Neuronal stem cell (in vitro differentiated cells): Measurements from ENCODE around the gene GZMA.
"Not testable (repeated sequence)": the region's sequence is repeated elsewhere in the genome, so short reads cannot be mapped to it uniquely, and the experiment has no call there.

Source experiments
- DNase-seq: peaks from one replicate; pipeline ENCODE4 v3.0.0-alpha.2; 2013; ENCODE audit warnings: low spot score
- H2AFZ ChIP-seq: one replicate; pipeline ENCODE4 v1.6.1; 2013; ENCODE audit warnings: mild to moderate bottlenecking, low read length, inconsistent platforms
- H2AK5ac ChIP-seq: 2 replicates; pipeline ENCODE4 v1.6.1; 2013; ENCODE audit warnings: low read depth, mild to moderate bottlenecking, inconsistent platforms, low read length, moderate library complexity, mixed read lengths
- H2BK120ac ChIP-seq: 2 replicates; pipeline ENCODE4 v1.6.1; 2013; ENCODE audit warnings: low read depth, mild to moderate bottlenecking, inconsistent platforms, low read length, moderate library complexity, mixed read lengths
- H2BK12ac ChIP-seq: one replicate; pipeline ENCODE4 v1.6.1; 2013; ENCODE audit warnings: low read length, inconsistent platforms
- H2BK15ac ChIP-seq: 2 replicates; pipeline ENCODE4 v1.6.1; 2013; ENCODE audit warnings: mild to moderate bottlenecking, low read length, inconsistent platforms, mixed read lengths
- H2BK5ac ChIP-seq: one replicate; pipeline ENCODE4 v1.6.1; 2013; ENCODE audit warnings: inconsistent platforms, mild to moderate bottlenecking, low read length, moderate library complexity
- H3K14ac ChIP-seq: one replicate; pipeline ENCODE4 v1.6.1; 2013; ENCODE audit warnings: low read length, inconsistent platforms
- H3K18ac ChIP-seq: 2 replicates; pipeline ENCODE4 v1.6.1; 2013; ENCODE audit warnings: low read length, inconsistent platforms
- H3K23ac ChIP-seq: 2 replicates; pipeline ENCODE4 v1.6.1; 2013; ENCODE audit warnings: low read depth, mild to moderate bottlenecking, mixed read lengths, low read length, inconsistent platforms; ENCODE audit not compliant: poor library complexity
- H3K27ac ChIP-seq: replicated peaks from 3 replicates; pipeline ENCODE4 v1.5.1; 2013; ENCODE audit warnings: low read length, inconsistent platforms
- H3K27me3 ChIP-seq, 3 experiments: 2 replicates each; pipeline ENCODE4 v1.6.1; 2013; ENCODE audit warnings: low read length in 3 of 3, mild to moderate bottlenecking in 2 of 3, inconsistent platforms in 1 of 3, low read depth in 1 of 3, mixed read lengths in 1 of 3, moderate library complexity in 1 of 3; ENCODE audit not compliant: control insufficient read depth in 3 of 3, insufficient read depth in 3 of 3
- H3K36me3 ChIP-seq, 2 donors: replicated peaks in 1 of 2; 2 replicates each; pipeline ENCODE4 v1.6.1; 2013; ENCODE audit warnings: low read length in 2 of 2; ENCODE audit not compliant: control insufficient read depth in 2 of 2, insufficient read depth in 2 of 2
- H3K4ac ChIP-seq: 2 replicates; pipeline ENCODE4 v1.6.1; 2013; ENCODE audit warnings: inconsistent platforms, mild to moderate bottlenecking, low read length, moderate library complexity
- H3K4me1 ChIP-seq, 2 donors: 1 replicate in 1 of 2; 2 replicates in 1 of 2; pipeline ENCODE4 v1.6.1; 2013; ENCODE audit warnings: low read length in 2 of 2, low read depth in 1 of 2; ENCODE audit not compliant: control insufficient read depth in 2 of 2, insufficient read depth in 1 of 2
- H3K4me2 ChIP-seq: one replicate; pipeline ENCODE4 v1.6.1; 2013; ENCODE audit warnings: mild to moderate bottlenecking, low read length, inconsistent platforms; ENCODE audit not compliant: insufficient read depth, poor library complexity, severe bottlenecking
- H3K4me3 ChIP-seq, 2 donors: 2 replicates each; pipeline ENCODE4 v1.5.1; 2013; ENCODE audit warnings: low read length in 2 of 2, mild to moderate bottlenecking in 2 of 2, inconsistent platforms in 1 of 2, moderate library complexity in 1 of 2
- H3K79me1 ChIP-seq: one replicate; pipeline ENCODE4 v1.6.1; 2013; ENCODE audit warnings: low read depth, mild to moderate bottlenecking, inconsistent platforms, low read length, moderate library complexity
- H3K9ac ChIP-seq: one replicate; pipeline ENCODE4 v1.6.1; 2013; ENCODE audit warnings: mild to moderate bottlenecking, low read depth, low read length, inconsistent platforms; ENCODE audit not compliant: poor library complexity
- H3K9me3 ChIP-seq, 2 donors: replicated peaks in 1 of 2; 2 replicates each; pipeline versions ENCODE3 to v1.6.1; 2013; ENCODE audit warnings: low read length in 2 of 2, mild to moderate bottlenecking in 2 of 2, inconsistent platforms in 1 of 2, low read depth in 1 of 2, mixed read lengths in 1 of 2, moderate library complexity in 1 of 2; ENCODE audit not compliant: control insufficient read depth in 2 of 2, insufficient read depth in 1 of 2
- H4K8ac ChIP-seq: one replicate; pipeline ENCODE4 v1.6.1; 2013; ENCODE audit warnings: low read depth, mild to moderate bottlenecking, inconsistent platforms, low read length, moderate library complexity
- H4K91ac ChIP-seq: one replicate; pipeline ENCODE4 v1.6.1; 2013; ENCODE audit warnings: low read length, low read depth, mild to moderate bottlenecking, inconsistent platforms; ENCODE audit not compliant: poor library complexity
- WGBS, 2 donors: extraction: QIAGEN DNeasy Blood & Tissue Kit; methylation state at CpG; one replicate each; pipeline ENCODE4 v1.1.7; 2013; ENCODE audit warnings: missing lambda C conversion rate in 2 of 2, mixed read lengths in 1 of 2; ENCODE audit not compliant: insufficient read length in 2 of 2, insufficient replicate concordance in 1 of 2; ENCODE audit errors: extremely low coverage in 2 of 2; 5-methylcytosine and 5-hydroxymethylcytosine counted together

GZMA gene

GRCh38 chr5:55089301-55089700, 13.1 kb upstream of the GZMA start:
- not testable (repeated sequence) for H3K79me1 ChIP-seq, H2AK5ac ChIP-seq, H3K23ac ChIP-seq, H3K4ac ChIP-seq, H4K8ac ChIP-seq, H3K36me3 ChIP-seq, H3K4me1 ChIP-seq, H3K14ac ChIP-seq, H3K4me3 ChIP-seq, H2AFZ ChIP-seq, H4K91ac ChIP-seq, H3K27me3 ChIP-seq, H3K9ac ChIP-seq, DNase-seq, H2BK5ac ChIP-seq, H3K18ac ChIP-seq, H3K9me3 ChIP-seq, H2BK15ac ChIP-seq, H2BK120ac ChIP-seq, H3K4me2 ChIP-seq, H3K27ac ChIP-seq, H2BK12ac ChIP-seq
- no CpG with 5 or more reads among the region's 2 CpGs for WGBS, 2 donors

- not testable (repeated sequence) for H2BK12ac ChIP-seq, H2BK5ac ChIP-seq, H3K79me1 ChIP-seq, H2AK5ac ChIP-seq, H3K27me3 ChIP-seq, H4K8ac ChIP-seq, H3K4me1 ChIP-seq, H3K4ac ChIP-seq, H3K9ac ChIP-seq, H3K18ac ChIP-seq, DNase-seq, H3K36me3 ChIP-seq, H2BK120ac ChIP-seq, H4K91ac ChIP-seq, H3K14ac ChIP-seq, H2AFZ ChIP-seq, H3K4me2 ChIP-seq, H3K9me3 ChIP-seq, H2BK15ac ChIP-seq, H3K23ac ChIP-seq, H3K27ac ChIP-seq, H3K4me3 ChIP-seq
- WGBS, 2 donors, result no CpG with 5 or more reads among the region's 6 CpGs
Measured at GRCh38 chr5:55091011-55091410, 11.4 kb upstream of the GZMA start.

DNA sequence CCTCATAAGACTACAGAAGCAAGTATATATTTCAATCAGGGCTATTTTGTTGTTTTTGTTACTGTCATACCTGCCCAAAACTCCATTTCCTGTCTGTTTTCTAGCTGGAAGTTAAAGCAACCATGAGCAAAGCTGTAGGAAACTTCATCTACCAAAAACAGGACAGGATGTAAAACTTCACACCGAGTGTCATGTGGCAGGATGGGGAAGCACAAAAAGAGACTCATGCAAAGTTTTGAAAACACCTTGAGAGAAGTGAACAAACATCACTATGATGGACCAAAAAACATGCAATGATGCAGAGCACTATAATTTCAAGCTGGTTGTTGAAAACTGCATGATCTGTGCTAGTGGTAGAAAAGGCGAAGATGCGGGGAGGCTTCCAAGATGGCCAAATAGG, 6.3 kb upstream of the GZMA start:
- H3K36me3 ChIP-seq, result no peaks in the 10 kb centered on the region
- no peak overlapping the region for H2BK5ac ChIP-seq
- H3K4ac ChIP-seq, result no peak overlapping the region
- no peak overlapping the region for H3K27ac ChIP-seq
- H3K18ac ChIP-seq, result no peak overlapping the region
- WGBS, 2 donors, result no CpG with 5 or more reads among the region's 3 CpGs
- H2BK12ac ChIP-seq, result no peak overlapping the region
- no peaks in the 10 kb centered on the region for H3K27me3 ChIP-seq
- no peaks in the 10 kb centered on the region for H3K79me1 ChIP-seq
- no peak overlapping the region for H3K23ac ChIP-seq
- no peak overlapping the region for H2BK15ac ChIP-seq
- no peak overlapping the region for H3K14ac ChIP-seq
- no peak overlapping the region for H4K91ac ChIP-seq
- no peak overlapping the region for H2AFZ ChIP-seq
- H3K4me2 ChIP-seq, result no peak overlapping the region
- no peak overlapping the region for H2AK5ac ChIP-seq
- H3K9me3 ChIP-seq, result no peaks in the 10 kb centered on the region
- H3K4me3 ChIP-seq, result no peak overlapping the region
- DNase-seq, result no peak
- no peak overlapping the region for H2BK120ac ChIP-seq
- no peak overlapping the region for H3K9ac ChIP-seq
- H4K8ac ChIP-seq, result no peak overlapping the region
- H3K4me1 ChIP-seq, result no peaks in the 10 kb centered on the region

DNA sequence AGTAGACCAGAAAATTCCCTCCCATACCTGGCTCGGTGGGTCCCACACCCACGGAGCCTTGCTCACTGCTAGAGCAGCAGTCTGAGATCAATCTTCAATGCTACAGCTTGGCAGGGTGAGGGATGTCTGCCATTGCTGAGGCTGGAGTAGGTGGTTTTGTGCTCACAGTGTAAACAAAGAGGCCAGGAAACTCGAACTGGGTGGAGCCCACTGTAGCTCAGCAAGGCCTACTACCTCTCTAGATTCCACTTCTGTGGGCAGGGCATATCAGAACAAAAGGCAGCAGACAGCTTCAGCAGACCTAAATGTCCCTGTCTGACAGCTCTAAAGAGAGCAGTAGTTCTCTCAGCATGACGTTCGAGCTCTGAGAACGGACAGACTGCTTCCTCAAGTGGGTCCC, 5.6 kb upstream of the GZMA start:
- DNase-seq, result no peak
- Histone ChIP-seq H3K4me1 (no peaks in the 10 kb centered on the region), H3K4me2 (no peak overlapping the region), H3K18ac (peak overlapping the region; percentile 21), H2BK15ac (no peak overlapping the region), H3K9ac (no peak overlapping the region), H2AFZ (no peak overlapping the region), H3K79me1 (no peaks in the 10 kb centered on the region), H3K23ac (no peak overlapping the region), H3K4me3 (no peak overlapping the region), H2BK12ac (no peak overlapping the region), H4K8ac (no peak overlapping the region), H3K27ac (no peak overlapping the region), H3K14ac (peak overlapping the region; percentile 42), H2AK5ac (no peak overlapping the region), H2BK5ac (no peak overlapping the region), H2BK120ac (no peak overlapping the region), H3K27me3 (no peaks in the 10 kb centered on the region), H3K4ac (no peak overlapping the region), H4K91ac (peak overlapping the region; percentile 61), H3K9me3 (no peaks in the 10 kb centered on the region), H3K36me3 (no peaks in the 10 kb centered on the region)
- WGBS, 2 donors, result no CpG with 5 or more reads among the region's 6 CpGs
